GM21529 (cell line): ENCODE measurements around the gene MYMK.

Experiments
- ATAC-seq: cut with Tn5 transposase; IDR thresholded peaks from one replicate; pipeline ENCODE4 v1.9.1; 2021; ENCODE audit not compliant: unreplicated experiment

MYMK gene

GRCh38 chr9:133519693-133520092, 5.1 kb downstream of the MYMK start:
- ATAC-seq, result no peak

DNA sequence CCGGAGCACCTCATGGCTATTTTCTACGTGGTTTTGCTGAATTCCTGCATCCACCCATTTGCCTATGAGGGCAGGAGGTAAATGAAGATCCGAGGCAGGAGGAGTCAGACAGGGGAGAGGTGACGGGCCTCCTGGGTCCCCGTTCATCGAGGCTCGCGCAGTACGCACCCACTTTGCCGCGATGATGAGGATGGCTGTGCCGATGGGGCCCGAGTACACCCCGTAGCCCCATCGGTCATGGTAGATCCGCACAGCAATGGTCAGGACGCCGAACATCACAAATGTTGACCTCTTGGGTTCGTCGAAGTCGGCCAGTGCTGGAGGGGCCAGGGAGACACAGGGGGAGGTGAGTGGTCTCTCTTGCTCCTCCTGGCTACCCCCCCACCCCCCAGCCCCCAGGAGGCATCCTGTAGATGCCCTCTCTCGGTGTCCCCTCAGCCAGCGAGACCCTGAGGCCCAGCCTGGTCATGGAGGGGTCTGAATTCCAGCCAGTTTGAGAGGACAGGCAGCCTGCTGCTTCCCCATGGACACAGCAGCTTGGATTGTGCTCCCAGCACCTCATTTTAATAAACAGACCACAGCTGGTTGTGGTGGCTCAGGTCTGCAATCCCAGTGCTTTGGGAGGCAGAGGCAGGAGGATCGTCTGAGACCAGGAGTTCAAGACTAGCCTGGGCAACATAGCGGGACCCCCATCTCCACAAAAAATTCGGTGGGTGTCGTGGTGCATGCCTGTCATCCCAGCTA, 5.9 kb downstream of the MYMK start:
- no peak for ATAC-seq

DNA sequence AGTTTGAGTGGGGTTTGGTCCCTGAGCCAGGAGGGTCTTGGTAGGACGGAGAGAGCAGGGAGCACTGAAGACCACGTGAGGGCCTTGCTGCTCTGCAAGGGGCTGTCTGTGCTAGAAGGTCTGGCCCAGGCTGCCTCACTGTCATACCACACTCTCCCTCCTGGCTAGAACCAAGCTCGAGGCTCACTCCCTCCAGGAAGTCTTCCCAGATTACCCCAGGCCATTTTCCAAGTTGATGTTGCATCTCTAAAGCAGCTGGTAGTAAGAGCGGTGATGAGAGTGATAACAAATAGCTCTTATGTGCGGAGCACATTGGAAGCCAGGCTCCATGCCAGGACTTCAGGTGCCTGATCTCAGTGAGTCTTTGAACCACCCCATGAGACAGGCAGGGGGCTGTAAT, 6.6 kb downstream of the MYMK start:
- no peak for ATAC-seq

- ATAC-seq, result no peak
Observed at GRCh38 chr9:133517711-133518110, 7.0 kb downstream of the MYMK start.

- ATAC-seq, result no peak
Observed at GRCh38 chr9:133516961-133517350, 7.8 kb downstream of the MYMK start.

DNA sequence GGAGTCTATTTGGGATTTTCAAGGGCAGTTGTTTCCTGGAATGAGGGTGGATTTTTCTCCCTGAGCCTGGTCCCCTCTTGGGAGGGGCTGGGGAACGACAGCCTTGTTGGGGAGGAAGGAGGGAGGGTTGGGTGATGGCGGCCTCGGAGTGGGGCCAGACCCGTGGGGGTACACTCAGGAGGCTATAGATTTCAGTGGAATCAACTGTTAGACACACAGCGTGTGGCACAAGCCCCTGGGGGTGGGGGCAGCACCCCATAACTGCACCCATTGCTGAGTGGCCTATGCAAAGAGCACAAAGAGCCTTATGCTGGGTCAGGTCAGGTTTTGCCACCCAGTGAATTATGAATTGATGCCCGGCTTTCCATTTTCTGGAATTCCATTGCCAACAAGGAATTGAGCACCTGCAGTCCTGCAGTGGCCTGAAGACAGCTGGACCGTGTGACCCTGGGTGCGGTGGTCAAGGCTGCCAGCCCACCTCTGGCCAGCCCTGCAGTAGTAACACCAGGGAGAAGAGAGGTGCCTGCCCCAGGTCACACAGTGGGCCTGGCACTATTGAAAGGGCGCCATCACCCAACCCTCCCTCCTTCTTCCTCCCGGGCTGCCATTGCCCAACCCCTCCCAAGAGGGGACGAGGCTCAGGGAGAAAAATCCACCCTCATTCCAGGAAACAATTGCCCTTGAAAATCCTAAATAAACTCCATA, 8.4 kb downstream of the MYMK start:
- no peak for ATAC-seq

GRCh38 chr9:133515615-133516255, 9.0 kb downstream of the MYMK start:
- ATAC-seq, result no peak

DNA sequence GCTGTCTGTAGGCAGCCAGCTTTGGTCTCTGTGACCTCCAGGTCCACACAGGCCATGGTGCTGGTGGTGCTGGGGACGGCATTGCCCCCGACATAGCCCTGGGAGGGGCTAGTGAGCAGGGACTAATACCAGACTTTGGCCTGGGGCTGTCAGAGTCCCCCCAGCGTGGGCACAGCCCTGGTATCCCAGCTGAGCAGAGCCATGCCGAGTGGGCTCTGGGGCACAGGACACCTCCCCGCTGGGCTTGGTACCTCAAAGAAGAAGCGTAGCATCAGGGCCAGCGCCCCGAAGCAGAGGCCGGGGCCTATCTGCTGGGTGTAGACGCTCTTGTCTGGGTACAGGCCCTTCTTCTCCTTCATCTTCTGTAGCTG, 9.5 kb downstream of the MYMK start:
- ATAC-seq, result no peak

GRCh38 chr9:133514460-133515239, 10.1 kb downstream of the MYMK start:
- ATAC-seq, result no peak

DNA sequence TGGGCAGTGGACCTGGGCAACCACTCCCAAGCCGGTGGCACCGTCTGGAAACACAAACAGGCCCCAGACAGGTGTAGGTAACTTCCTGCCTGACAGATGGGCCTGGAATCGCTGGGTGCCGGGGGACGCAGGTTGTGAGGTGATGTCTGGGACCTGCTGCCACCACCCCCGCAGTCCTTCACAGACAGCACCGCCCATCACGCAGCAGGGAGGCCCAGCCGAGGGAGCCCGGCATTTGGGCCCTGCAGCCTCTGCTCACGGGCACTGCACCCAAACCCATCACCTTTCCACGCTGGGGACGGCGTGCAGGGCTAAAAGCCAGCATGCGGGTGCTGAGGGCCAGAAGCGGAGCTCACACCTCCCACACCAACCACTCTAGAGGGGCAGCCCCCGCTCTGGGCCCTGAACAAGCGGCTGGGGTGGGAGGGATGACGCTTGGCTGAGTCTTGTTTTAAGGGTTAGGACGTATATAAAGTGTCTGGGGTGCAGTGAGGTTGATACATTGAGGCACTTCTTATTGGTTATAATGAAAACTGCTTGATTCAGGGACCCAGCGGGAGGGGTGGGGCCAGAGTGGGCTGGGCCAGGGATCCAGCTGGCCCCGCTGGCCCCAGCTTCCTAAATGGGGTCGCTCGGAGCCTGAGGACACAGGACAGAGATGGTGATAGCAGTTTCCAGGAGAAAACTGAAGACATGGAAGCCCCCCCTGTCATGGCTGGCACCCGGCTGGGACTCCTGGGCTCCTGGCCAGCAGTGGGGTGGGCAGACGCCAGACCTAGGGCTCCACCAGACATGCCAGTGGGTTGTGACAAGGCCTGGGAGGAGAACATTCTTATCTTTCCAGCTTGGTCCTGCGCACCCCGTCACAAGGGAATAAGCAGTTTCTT, 11.3 kb downstream of the MYMK start:
- ATAC-seq, result no peak

GRCh38 chr9:133512253-133513213, 12.2 kb downstream of the MYMK start:
- ATAC-seq, result no peak

- ATAC-seq, result no peak
Observed at GRCh38 chr9:133511607-133512006, 13.2 kb downstream of the MYMK start.

GRCh38 chr9:133510926-133511505, 13.7 kb downstream of the MYMK start:
- no peak for ATAC-seq

DNA sequence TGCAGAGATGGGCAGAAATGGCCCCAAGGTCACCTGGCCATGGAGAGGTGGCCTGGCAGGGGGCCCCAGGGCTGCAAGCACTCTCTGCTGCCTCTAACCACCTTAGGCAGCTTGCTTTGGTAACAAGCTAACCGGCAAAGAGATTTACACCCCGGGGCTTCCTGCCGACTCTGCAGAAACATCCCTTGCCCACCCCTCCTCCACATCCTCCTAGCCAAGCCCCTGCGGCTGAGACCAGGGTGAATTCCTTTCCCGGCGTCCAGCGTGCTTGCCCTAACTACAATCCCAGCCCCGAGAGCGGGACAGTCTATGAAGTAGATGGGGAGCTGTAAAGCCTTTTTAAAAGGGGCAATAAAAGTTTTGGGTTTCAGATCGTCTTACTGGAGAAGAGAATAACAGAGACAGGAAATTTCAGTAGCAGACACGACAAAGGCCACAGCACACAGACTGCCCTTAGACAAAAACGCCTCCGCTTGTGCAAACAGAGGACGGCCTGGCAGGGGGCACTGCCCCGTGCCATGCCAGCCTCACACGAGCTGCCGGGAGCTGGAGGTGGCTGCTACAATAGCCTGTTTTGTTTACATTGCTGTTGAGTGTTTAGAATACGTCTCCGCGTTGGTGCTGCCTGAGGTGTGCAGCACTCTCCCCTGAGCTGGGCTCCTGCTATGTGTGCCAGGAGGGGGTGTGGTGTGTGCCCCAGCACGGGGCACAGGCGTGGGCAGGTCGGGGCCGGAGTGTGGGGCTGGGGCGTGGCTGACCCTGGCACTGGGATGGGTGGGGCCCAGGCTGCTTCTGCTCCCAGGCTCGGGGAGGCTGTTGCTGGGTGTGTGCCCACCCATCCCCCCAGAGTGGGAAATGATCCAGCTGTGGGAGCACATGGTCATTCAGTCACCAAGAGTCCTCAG, 15.3 kb downstream of the MYMK start:
- no peak for ATAC-seq

GRCh38 chr9:133508046-133508445, 16.7 kb downstream of the MYMK start:
- ATAC-seq, result no peak

DNA sequence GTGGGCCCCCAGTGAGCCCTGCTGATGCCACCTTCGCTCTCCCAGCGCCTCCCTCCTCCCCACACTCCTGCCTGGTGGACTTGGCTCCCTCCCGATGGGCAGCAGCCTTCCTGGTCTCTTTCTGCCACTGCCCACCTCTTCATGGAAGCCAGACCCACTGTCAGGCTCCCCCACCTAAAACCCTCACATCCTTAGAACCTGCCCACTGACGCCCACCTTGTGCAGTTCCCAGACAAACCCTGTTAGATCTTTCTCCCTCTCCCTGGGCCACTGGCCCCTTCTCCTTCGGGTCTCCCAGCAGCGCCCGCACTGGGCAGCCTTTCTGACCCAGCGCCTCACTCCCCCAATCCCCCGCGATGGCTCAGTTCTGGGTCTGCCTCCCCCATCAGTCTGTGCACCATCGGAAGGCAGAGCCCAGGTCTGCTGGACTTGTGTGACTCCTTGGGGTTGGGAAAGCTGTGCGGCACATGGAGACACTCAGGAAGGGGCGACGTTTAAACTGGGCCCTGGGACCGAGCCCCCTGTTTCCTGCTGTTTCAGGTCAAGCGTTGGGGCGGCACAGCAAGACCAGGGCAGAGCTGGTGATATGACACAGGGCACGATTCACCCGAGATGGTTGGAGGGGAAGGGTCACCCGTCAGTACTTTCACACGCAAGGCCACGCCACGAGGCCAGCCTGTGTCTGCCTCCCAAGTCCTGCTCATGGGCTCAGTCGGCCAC, 17.4 kb downstream of the MYMK start:
- no peak for ATAC-seq

GRCh38 chr9:133506653-133507038, 18.1 kb downstream of the MYMK start:
- ATAC-seq, result no peak
